ENCODE data around the gene KIAA1549. TPM values are rescaled to one million over a fixed set of nuclear protein-coding genes. Genes with fewer than 3 reads are reported as not detected.

KIAA1549 gene
- polyA plus RNA-seq, 2 of the 4 experiments (the other 2 are of a cell fraction), result 4.1 to 4.7 TPM

DNA sequence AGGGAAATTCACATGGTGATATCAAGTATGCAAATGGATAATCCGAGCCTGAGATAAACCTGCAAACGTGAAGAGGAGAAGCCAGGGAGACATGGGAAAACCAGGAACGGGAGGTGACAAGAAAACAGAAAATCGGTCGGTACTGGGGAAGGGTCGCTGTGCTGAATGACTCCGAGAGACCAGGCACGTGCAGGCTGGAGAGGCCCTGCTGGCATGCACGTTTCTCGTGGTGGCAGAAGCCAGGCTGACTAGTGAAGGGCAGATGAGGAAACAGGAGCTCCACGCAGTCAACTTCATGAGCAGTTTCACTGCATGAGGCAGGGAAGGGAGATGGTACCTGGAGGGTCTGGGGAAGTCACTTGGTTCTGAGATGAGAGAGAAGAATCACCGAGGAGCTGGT, 48.3 kb downstream of the KIAA1549 start:
- Histone ChIP-seq H3K27ac (no peak overlapping the region), H3K4me2 (no peak overlapping the region), H3K4me3 (no peak overlapping the region), H3K4me1 (peaks cover 22% of the 10 kb centered on the region), H3K9me3 (no peaks in the 10 kb centered on the region)
- no peak for DNase-seq (ENCODE audit: low read depth in 1 of 2, low spot score in 1 of 2)
- TF ChIP-seq KDM5A (IDR thresholded peaks at IDR 0.05) (no peak), ZC3H11A (IDR thresholded peaks at IDR 0.05) (no peak), ZNF302 (CRISPR knock-in tag; IDR thresholded peaks at IDR 0.05) (no peak), HEYL (CRISPR knock-in tag; IDR thresholded peaks at IDR 0.05) (no peak)
- ATAC-seq, result no peak
- no peak for FAIRE-seq
- ChIA-PET CTCF (interaction anchor here (1.0 kb wide), 1 partner anchor 9 kb away, joined by 3 read pairs; no protein-coding TSS in a partner anchor), POLR2A (no interaction called here)
- 90% methylated on average over 12 of the region's 12 CpGs for WGBS (ENCODE audit: missing lambda C conversion rate)

DNA sequence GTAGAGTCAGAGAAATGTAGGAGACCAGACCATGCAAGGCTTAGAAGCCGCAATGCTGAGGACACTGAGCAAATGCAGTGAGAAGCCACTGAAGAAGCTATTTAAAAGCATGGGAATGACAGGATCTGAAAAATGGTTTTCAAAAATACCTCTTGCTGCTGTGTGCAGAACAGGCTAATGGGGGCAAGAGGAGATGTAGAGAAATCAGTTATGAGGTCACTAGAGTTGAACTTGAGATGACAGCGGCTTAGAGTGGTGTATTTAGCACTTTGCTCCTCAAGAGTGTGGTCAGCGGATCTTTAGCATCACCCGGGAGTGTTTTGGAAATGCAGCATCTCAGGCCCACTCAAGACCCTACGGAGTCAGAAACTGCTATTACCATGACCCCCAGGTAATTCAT, 48.8 kb downstream of the KIAA1549 start:
- TF ChIP-seq, protein P1, sequence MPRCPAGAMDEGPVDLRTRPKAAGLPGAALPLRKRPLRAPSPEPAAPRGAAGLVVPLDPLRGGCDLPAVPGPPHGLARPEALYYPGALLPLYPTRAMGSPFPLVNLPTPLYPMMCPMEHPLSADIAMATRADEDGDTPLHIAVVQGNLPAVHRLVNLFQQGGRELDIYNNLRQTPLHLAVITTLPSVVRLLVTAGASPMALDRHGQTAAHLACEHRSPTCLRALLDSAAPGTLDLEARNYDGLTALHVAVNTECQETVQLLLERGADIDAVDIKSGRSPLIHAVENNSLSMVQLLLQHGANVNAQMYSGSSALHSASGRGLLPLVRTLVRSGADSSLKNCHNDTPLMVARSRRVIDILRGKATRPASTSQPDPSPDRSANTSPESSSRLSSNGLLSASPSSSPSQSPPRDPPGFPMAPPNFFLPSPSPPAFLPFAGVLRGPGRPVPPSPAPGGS (IDR thresholded peaks at IDR 0.05), result no peak
- TF ChIP-seq CHD4 (IDR thresholded peaks at IDR 0.05; ENCODE audit: borderline replicate concordance), result no peak
- TF ChIP-seq, protein P2, sequence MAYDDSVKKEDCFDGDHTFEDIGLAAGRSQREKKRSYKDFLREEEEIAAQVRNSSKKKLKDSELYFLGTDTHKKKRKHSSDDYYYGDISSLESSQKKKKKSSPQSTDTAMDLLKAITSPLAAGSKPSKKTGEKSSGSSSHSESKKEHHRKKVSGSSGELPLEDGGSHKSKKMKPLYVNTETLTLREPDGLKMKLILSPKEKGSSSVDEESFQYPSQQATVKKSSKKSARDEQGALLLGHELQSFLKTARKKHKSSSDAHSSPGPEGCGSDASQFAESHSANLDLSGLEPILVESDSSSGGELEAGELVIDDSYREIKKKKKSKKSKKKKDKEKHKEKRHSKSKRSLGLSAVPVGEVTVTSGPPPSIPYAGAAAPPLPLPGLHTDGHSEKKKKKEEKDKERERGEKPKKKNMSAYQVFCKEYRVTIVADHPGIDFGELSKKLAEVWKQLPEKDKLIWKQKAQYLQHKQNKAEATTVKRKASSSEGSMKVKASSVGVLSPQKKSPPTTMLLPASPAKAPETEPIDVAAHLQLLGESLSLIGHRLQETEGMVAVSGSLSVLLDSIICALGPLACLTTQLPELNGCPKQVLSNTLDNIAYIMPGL (CRISPR knock-in tag; IDR thresholded peaks at IDR 0.05; ENCODE audit: borderline replicate concordance), result no peak
- TF ChIP-seq, protein P3, sequence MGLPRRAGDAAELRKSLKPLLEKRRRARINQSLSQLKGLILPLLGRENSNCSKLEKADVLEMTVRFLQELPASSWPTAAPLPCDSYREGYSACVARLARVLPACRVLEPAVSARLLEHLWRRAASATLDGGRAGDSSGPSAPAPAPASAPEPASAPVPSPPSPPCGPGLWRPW (IDR thresholded peaks at IDR 0.05), result no peak
- no peak for TF ChIP-seq RAD21 (conservative IDR thresholded peaks at IDR 0.05 in 1 of 2, IDR thresholded peaks at IDR 0.05 in 1 of 2)
- TF ChIP-seq GATA3 (IDR thresholded peaks at IDR 0.05; ENCODE audit: borderline replicate concordance), result no peak
- ChIA-PET POLR2A (no interaction called here), CTCF (interaction anchor here (1.0 kb wide), 1 partner anchor 53 kb away, joined by 3 read pairs; no protein-coding TSS in a partner anchor)
- no peak overlapping the region for H3K27ac ChIP-seq
- H3K4me3 ChIP-seq, result no peak overlapping the region
- ATAC-seq (no peak), DNase-seq (ENCODE audit: low read depth in 1 of 2, low spot score in 1 of 2) (no peak), FAIRE-seq (no peak)
- H3K4me1 ChIP-seq, result peaks cover 22% of the 10 kb centered on the region
- H3K4me2 ChIP-seq, result no peak overlapping the region
- WGBS (ENCODE audit: missing lambda C conversion rate), result 93% methylated on average over 5 of the region's 5 CpGs
- no peaks in the 10 kb centered on the region for H3K9me3 ChIP-seq

DNA sequence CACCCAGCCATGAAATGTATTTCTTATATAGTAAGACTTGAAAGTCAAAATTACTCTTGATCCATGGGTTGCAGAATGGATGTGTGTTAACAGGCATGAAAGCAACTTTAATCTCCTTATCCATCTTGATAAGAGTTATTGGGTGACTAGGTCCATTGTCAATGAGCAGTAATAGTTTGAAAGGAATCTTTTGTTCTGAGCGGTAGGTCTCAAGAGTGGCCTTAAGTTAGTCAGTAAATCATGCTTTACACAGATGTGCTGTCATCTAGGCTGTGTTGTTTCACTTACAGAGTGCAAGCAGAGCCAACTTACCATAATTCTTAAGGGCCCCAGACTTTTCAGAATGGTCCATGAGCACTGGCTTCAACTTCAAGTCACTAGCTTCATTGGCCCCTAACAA, 51.2 kb downstream of the KIAA1549 start:
- WGBS (ENCODE audit: missing lambda C conversion rate), result 92% methylated on average over 1 of the region's 1 CpG
- FAIRE-seq, result no peak
- DNase-seq (ENCODE audit: low read depth in 1 of 2, low spot score in 1 of 2), result no peak
- Histone ChIP-seq H3K27ac (no peak overlapping the region), H3K4me1 (peaks cover 19% of the 10 kb centered on the region), H3K4me3 (no peak overlapping the region), H3K9me3 (no peaks in the 10 kb centered on the region), H3K4me2 (no peak overlapping the region)
- ATAC-seq, result no peak
- ChIA-PET POLR2A (no interaction called here), CTCF (interaction anchor here (0.9 to 1.5 kb wide), 2 partner anchors 25 to 31 kb away, joined by 3 read pairs; no protein-coding TSS in a partner anchor)
- TF ChIP-seq ZC3H11A (IDR thresholded peaks at IDR 0.05) (no peak), CHD4 (IDR thresholded peaks at IDR 0.05; ENCODE audit: borderline replicate concordance) (no peak), HOXB13 (CRISPR knock-in tag; IDR thresholded peaks at IDR 0.05; ENCODE audit: low read depth) (no peak), FOXS1 (CRISPR knock-in tag; IDR thresholded peaks at IDR 0.05) (no peak), MYC (IDR thresholded peaks at IDR 0.05; ENCODE audit: borderline replicate concordance, low read length) (no peak), KDM5A (IDR thresholded peaks at IDR 0.05) (no peak), NPAS2 (CRISPR knock-in tag; IDR thresholded peaks at IDR 0.05; ENCODE audit: borderline replicate concordance) (no peak), POLR2A (IDR thresholded peaks at IDR 0.05; ENCODE audit: low read length) (no peak), CBX2 (IDR thresholded peaks at IDR 0.05; ENCODE audit: borderline replicate concordance, low read depth) (no peak)
- TF ChIP-seq, protein P4, sequence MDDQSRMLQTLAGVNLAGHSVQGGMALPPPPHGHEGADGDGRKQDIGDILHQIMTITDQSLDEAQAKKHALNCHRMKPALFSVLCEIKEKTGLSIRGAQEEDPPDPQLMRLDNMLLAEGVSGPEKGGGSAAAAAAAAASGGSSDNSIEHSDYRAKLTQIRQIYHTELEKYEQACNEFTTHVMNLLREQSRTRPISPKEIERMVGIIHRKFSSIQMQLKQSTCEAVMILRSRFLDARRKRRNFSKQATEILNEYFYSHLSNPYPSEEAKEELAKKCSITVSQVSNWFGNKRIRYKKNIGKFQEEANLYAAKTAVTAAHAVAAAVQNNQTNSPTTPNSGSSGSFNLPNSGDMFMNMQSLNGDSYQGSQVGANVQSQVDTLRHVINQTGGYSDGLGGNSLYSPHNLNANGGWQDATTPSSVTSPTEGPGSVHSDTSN (IDR thresholded peaks at IDR 0.05), result no peak
- TF ChIP-seq, protein P1 (IDR thresholded peaks at IDR 0.05), result no peak
- TF ChIP-seq, protein P5, sequence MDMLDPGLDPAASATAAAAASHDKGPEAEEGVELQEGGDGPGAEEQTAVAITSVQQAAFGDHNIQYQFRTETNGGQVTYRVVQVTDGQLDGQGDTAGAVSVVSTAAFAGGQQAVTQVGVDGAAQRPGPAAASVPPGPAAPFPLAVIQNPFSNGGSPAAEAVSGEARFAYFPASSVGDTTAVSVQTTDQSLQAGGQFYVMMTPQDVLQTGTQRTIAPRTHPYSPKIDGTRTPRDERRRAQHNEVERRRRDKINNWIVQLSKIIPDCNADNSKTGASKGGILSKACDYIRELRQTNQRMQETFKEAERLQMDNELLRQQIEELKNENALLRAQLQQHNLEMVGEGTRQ (IDR thresholded peaks at IDR 0.05), result no peak
